Brain pericyte (primary cell): ENCODE data around the gene OR13J1.
"Not testable (repeated sequence)": the region's sequence is repeated elsewhere in the genome, so short reads cannot be mapped to it uniquely, and the experiment has no call there.

ENCODE experiments used
- DNase-seq: peaks from one replicate; pipeline ENCODE4 v3.0.0-alpha.2; 2012; ENCODE audit warnings: low read depth, low spot score

The OR13J1 gene, protein sequence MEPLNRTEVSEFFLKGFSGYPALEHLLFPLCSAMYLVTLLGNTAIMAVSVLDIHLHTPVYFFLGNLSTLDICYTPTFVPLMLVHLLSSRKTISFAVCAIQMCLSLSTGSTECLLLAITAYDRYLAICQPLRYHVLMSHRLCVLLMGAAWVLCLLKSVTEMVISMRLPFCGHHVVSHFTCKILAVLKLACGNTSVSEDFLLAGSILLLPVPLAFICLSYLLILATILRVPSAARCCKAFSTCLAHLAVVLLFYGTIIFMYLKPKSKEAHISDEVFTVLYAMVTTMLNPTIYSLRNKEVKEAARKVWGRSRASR

DNA sequence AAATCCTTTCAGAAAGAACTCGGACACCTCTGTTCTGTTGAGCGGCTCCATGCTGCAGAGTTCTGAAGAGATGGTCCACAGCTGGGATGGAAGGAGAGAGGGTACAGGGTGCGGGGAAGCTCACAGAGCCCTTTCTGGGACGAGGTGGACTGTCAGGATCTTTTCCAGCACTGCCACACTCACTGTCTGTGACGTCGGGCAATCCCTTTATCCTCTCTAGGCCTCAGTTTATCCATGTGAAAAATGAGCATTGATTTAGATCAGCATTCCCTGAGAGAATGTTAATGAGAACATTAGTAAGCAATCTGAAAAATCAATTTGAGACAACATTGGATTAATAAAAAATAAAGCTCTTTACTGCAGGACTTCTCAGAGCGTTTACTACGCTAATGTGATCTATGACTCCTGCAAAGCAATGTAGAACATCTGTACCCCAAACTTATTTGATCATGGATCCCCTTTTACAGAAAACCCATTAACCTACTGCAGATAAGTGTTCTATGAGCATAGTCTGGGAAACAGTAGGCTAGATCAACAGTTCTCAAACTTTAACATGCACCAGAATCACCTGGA is at the start of gene OR13J1:
Gene OR13J1 (minus strand): TSS at position 51 of the 573 bp plus-strand sequence. CDS start 0 bp downstream, at position 51.
- DNase-seq, result no peak

DNA sequence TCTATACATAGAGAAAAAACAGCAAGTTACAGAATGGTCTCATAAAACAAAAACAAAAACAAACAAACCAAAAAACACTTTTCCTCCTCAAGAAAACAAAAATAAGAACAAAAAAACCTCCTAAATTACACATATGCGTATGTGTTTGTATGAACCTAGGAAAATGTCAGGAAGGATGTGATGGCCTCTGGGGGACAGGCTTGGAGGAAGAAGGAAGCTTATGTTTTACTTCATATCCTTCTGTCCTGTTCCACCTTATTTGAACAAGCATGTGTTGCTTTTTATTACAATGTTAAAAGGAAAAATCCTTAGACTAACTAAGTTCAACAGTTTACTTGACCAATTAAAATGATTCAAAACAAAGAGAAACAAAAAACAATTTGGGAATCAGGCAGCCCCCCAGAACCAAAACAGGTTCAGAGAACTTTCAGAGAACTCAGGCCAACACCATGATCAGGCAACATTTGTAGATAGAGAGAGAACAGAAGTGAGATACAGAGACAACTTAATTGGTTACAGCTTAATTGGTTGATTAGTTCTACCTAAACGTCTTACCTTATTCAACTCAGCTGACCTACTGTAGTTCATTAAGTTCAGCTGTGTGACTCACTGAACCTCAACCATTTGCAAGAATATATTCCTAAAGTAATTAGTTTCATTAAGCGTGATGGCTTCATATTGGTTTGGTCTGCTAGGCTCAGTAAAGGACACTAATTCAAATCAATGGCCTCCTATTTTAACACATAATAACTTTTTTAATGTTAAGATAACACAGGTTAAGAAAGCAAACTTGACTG is 49.2 kb upstream of the OR13J1 start:
- no peak for DNase-seq

DNA sequence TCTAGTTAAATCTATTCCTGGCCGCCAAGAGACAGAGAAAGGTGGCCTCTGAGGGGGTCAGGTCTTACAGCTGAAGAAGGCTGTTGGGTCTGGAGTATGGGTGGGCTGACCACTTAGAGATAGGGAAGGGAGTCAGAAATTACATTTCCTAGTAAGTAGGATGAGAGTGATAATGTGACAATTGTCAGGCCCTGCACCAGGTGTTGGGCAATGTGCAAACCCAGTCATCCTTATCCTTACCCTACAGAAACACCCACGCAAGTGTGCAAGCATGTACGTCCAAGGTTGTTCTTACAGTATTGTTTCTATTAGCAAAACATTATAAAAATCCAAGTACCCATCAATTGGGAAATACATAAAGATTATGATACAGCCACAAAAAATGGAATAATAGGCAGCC is 48.6 kb upstream of the OR13J1 start:
- DNase-seq, result no peak

DNA sequence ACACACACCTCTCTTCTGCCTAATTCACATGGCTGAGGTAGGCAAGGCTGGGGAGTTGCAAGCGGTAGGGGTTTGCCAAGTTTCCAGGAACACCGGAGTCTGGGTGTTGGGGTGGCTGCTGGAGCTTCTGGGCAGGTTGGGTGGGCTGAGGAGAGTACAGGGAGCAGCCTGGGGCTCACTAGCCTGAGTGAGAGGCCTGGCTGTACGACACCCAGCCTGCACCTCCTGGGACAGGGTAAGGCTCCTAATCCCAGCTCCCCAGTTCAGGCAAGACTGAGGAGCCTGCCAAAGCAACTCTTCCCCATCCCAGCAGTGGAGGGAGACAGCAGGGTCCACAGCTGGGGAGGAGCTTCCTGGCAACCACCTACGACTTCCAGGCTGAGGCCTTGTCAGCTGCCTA is 47.1 kb upstream of the OR13J1 start:
- no peak for DNase-seq

DNA sequence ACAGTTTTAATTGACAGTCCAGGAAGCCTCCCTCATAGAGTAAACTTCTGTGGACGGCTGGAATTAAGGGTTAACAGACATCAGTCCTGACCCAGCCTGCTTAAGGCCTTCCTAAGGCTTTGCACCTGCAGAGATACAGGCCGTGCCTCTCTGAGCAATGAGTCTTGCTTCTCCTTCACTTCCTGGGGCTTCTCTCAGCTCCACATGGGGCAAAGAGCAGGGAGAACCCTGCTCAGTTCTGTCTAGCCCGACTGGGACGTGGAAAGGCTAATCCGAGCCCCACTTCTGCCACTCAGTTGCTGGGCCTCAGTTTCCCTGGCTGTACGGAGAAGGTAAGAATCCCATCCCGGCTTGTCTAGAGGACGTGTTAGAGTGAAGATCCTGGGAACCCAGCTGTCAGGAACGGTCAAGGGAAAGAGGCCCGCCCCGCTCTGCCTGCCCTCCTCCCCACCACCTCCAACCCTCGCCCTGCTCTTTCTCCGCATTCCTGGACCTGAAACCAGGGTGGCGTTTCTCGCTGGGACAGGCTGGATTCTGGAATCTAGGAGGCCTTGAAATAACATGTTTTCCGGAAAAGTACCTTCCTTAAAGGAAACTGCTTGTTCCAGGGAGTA is 45.6 kb upstream of the OR13J1 start:
- DNase-seq, result no peak

DNA sequence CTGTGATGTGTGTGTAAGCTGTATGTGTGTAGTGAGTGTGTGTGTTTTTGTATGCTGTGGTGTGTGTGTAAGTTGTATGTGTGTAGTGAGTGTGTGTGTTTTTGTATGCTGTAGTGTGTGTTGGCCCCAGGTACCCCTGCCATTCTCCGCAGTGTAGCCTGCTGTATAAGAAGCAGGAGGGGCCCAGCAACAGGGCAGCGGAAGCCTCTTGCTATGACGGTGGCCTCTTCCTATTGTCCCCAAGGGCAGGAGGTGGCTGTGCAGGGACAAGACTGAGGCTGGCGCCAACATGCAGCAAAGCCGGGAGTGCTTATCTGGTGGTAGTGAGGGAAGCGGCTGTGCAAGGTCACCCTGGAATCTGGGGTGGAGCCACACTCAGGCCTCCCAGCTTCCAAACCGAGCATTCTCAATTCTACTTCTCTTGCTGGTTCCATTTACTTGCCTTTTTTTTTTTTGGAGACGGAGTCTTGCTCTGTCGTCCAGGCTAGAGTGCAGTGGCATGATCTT is 44.2 kb upstream of the OR13J1 start:
- no peak for DNase-seq

DNA sequence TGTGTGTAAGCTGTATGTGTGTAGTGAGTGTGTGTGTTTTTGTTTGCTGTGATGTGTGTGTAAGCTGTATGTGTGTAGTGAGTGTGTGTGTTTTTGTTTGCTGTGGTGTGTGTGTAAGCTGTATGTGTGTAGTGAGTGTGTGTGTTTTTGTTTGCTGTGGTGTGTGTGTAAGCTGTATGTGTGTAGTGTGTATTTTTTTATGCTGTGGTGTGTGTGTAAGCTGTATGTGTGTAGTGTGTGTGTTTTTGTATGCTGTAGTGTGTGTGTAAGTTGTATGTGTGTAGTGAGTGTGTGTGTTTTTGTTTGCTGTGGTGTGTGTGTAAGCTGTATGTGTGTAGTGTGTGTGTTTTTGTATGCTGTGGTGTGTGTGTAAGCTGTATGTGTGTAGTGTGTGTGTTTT is 43.2 kb upstream of the OR13J1 start:
- not testable (repeated sequence) for DNase-seq

DNA sequence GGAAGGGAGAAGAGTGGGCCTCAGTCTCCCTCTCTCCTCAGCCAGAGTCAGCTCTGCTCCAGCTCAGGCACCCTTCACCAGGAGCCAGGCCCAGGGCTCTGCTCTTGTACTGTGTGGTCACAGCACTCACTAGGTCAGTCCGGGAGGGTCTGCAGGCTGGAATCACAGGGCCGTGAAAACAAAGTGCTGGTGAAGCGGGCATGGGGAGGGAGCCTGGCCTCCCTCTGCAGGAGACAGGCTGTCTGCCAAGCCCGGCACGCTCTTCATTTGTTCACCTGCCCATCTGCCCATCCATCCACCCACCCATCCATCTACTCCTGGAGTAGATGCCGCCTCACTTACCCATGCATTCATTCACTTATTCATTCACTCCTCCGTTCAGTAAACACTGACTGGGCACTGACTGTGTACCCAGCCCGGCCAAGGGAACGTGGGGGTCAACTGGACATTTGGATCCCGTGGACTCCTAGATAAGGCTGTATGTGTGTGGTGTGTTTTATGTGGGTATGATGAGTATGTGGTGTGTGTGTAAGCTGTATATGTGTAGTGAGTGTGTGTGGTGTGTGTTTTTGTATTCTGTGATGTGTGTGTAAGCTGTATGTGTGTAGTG is 42.7 kb upstream of the OR13J1 start:
- DNase-seq, result no peak

DNA sequence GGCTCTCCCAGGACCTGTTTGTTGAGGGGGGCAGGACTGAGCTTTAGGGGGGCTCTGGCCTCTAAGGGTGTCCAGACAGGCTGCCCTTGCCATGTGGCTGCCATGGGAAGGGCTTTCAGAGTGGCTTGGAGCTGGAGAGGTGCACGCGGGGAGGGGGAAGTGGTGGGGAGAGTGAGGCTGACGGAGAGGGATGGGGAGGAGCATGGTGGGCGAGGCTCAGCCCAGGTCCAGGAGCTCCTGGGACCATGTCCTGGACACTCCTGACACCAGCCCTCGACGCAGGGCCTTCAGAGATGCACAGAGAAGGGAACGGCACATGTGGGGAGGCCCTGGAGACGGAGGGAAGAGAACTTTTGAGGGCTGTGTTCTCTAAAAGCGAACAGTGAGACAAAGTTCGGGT is 41.5 kb upstream of the OR13J1 start:
- no peak for DNase-seq

DNA sequence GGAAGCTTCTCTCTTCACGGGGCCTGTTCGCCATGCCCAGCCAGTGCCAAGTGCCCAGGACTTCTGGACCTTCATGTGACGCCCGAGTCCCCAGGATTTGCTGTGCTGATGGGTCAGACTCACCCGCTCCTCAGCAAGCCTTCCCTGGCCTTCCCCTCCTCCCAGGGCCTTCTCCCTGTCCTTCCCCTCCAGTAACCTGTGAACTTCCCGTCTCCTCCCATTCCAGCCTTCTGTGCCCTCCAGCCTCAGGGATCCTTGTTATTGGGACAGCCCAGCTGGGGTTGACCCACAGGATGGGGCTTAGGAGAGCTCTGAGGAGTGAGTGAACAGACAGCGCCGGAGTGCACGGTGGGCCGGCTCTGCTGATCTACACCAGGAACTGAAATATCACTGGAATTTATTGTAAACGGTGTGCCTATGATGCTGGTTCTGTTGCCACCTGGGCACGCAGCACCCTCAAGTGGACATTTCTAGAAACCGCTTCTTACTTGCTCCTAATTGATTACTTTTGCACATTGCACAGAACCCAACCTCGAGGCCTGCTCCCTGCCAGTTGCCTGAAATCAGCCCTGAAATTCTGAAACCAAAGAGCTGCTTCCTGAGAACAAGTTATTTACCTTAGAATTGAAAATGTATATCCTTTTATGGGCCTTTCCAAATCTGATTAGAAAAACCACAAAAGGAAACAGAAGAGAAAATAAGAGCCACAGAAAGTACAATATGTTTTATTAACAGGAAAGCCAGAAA is 40.6 kb upstream of the OR13J1 start:
- DNase-seq, result no peak

DNA sequence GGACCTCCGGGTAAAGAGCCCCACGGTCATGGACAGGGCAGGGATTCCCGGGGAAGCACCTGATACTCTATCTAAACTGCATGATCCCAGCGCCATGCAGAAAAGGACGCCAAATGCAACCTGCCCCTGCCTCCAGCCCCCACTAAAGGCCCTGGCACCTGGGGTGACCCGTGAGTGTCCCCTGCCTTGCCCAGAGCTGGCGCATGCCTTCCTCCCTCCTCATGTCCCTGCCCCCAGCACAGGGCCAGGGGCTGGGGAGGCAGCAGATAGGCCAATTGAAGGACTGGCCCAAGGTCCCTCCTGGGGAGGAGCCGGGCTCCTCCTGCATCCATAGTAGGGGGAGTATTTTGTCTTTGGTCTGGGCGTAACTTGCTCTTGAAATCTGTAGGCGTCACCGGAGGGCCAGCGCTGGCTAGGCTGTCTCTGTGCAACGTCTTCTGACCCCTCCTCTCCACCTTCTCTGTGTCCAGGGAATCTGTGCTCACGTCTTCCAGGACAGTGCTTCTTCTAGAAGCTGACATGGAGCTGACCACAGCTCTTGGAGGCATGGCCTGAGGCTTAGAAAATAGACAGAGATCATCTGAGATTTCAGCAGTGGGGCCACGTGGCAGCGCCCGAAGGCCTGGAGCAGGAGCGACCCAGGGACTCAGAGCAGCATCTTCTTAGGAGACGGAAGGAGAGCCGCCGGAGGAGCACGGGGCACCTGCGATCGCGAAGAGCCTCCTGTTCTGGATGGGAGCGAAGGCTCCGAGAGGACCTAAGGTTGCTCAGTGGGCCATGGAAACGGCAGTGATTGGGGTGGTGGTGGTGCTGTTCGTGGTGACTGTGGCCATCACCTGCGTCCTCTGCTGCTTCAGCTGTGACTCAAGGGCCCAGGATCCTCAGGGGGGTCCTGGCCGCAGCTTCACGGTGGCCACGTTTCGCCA is 39.7 kb upstream of the OR13J1 start:
- no peak for DNase-seq

DNA sequence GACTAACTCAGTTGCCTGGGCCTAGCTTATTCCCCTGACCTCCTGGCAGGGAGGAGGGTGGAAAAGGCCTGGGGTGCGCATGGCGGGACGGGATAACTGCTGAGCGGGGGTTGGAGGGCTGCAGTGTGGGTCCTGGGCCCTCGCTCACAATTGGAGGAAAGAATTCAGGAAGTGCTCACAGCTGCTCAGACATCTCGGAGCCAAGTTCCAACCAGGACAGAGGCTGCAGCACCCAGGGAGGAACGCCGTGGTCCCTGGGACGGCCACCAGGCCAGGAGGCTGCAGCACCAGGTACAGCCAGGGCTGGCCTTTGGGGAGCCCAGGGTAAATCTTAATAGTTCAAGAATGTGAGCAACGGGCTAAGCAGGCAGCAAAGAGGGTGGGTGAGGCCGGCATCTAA is 39.1 kb upstream of the OR13J1 start, which contains the start of gene SPAAR:
Gene SPAAR (plus strand): TSS at position 217 of the 400 bp plus-strand sequence. CDS start 974 bp downstream, outside the sequence.
- DNase-seq, result no peak

DNA sequence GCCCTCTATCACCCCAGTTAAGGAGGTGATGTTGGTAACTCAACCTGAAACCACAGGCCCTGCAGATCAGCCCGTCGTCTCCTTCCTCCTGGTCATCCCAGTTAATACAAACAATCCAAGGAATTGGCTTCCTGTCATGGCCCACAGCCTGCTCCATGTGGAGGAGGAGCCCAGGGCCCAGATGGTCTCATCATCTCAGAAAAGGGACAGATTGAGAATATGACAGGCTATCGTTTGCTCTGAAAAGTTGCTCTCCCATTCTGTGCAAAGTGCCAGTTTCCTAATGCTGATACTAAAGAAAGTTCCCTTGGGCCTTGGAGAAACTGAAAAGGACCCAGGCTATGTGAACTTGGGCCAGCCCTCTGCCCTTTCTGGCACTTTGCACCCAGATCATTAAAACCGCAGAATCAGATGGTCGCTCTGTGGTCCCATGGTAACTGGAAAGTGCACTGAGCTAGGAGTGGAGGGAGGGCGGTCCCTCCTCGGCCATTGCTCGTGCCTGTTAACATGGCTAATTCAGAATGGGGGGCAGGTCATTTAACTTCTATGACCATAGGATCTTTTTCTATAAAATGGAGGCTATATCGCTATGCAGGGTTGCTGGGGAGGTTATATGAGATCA is 38.4 kb upstream of the OR13J1 start:
- DNase-seq, result no peak

DNA sequence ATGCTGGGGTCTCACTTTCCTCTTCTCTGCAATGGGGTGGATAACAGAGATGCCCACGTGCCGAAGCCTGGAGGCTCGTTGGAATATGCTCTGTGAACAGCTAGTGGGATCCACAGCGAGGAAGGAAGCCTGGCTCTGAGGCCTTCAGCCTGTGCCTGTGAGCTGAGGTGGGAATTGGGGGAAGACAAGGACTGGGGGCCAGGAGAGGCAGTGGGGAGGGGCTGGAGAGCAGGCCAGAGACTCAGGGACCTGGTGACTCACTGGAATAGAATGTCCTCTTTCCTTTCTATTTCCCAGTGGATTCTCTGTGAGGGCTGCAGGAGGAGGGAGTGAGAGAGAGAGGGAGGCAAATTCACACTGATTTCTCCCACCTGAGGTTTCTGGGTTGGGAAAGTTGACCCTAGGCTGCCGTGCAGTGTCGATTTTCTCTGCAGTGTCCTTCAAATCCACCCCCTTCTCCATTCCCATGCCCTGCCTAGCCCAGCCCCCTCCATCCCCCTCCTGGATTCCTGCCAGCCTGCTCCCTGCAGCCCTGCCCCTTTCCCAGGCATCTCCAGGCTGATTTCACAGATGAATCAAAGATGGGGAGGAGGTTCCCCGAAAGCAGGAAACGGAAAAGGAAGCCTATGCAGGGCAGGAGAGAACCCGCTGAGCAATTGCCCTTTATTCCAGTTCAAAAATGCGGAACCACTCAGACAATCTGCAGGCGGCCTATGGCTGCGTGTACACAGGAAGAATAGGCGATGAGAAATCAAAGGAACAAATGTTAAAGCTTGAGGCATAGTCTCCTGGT is 37.7 kb upstream of the OR13J1 start:
- peak; percentile 66 for DNase-seq

DNA sequence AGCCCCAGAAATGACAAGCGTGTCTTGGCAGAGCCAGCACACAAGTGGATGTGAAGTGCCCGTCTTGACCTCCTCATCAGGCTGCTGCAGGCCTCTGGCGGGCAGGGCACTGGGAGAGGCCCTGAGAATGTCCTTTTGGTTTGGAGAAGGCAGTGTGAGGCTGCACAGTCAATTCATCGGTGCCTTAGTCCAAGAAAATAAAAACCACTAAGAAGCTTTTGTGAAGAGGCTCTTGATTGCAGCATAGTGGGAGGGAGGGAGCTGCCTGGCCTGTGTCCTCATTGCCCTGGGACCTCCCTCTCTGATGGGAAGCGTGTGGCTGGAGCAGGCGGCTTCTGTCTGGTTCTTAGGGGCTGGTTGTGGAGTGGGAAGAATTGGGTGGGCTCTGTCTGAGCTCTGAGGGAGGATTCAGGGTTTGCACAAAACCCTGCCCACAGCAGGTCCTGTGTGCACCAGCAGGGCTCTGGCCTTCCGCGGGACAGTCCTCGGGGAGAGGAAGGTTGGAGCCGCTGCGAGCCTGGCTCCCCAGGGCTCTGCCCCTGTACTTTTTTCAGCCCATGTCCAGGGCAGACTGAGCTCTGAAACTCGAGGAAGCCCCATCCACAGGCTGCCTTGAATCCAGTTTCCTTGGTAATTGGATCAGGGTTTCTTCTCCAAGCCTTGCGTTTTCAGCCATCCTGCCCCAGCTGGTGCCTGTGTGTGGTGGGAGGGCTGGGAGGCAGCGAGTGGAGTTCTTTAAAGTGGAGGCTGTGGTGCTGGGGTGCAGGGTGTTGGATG is 36.9 kb upstream of the OR13J1 start:
- no peak for DNase-seq

DNA sequence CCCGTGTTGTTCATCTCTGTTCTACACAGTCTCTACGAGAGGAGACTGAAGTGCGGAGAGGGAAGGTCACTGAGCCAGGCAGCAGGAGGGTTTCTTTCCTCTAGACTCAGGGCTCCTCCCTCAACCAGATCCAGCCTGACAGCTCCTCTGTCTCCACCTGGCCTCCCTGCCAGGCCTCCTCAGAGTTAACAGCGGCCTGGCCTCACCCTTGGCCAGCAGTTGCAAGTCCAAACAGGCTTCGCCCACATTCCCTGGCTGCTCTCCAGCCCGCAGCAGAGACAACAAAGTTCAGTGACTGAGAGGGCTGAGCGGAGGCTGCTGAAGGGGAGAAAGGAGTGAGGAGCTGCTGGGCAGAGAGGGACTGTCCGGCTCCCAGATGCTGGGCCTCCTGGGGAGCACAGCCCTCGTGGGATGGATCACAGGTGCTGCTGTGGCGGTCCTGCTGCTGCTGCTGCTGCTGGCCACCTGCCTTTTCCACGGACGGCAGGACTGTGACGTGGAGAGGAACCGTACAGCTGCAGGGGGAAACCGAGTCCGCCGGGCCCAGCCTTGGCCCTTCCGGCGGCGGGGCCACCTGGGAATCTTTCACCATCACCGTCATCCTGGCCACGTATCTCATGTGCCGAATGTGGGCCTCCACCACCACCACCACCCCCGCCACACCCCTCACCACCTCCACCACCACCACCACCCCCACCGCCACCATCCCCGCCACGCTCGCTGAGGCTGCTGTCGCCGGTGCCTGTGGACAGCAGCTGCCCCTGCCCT is 35.9 kb upstream of the OR13J1 start, which contains the start of gene HRCT1:
Gene HRCT1 (plus strand): TSS at position 291 of the 768 bp plus-strand sequence. CDS start 86 bp downstream, at position 377.
- peak; percentile 86 for DNase-seq
